ENCODE data around the gene AUTS2.

Gene AUTS2

GRCh38 chr7:69687739-69688433, 89.6 kb downstream of the AUTS2 start:
- no peak for DNase-seq (ENCODE audit: low read depth)

- DNase-seq (ENCODE audit: low read depth), result no peak
These were observed 92.1 kb downstream of the AUTS2 start for GRCh38 chr7:69690329-69690728.

DNA sequence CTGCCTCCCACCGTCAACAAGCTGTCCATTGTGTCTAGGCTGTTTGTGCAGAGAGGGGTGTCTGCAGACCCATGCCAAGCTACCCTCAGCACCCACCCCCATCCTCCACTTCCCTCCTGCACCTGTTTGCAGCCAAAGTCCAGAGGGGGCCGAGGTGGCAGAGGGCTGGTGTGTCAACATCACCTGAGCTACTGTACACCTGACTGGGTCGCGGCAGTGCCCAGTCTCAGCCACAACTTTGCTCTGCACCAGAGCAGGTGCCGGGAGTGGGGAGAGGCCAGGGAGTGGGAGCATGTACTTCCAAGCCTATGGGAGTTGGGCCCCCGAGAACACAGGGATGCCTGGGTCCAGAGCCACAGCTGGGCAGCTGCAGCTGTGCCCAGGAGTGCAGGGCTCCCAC, 93.1 kb downstream of the AUTS2 start:
- no peak for DNase-seq (ENCODE audit: low read depth)

DNA sequence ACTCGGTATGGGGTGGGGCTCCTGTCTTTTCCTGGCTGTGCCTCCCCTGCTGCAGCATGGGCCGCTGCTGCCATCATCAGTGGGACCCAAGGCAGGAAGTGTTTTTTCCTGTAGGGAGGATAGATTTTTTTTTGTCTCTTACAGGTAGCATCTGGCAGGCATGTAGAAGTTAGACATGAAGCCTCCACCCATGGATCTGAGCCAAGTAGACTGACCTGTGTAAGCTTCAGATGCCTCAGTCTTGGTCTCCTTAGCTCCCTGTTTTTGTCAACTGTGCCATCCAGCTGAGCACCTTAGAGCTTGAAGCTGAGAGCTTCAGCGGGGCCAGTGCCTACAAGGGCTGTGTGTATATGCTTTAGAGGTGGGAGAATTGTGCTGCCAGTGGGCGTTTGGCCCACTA, 93.5 kb downstream of the AUTS2 start:
- DNase-seq (ENCODE audit: low read depth), result no peak

- DNase-seq (ENCODE audit: low read depth), result no peak
These were observed 94.3 kb downstream of the AUTS2 start for GRCh38 chr7:69692611-69693010.

GRCh38 chr7:69693042-69693441, 94.8 kb downstream of the AUTS2 start:
- DNase-seq (ENCODE audit: low read depth), result no peak

DNA sequence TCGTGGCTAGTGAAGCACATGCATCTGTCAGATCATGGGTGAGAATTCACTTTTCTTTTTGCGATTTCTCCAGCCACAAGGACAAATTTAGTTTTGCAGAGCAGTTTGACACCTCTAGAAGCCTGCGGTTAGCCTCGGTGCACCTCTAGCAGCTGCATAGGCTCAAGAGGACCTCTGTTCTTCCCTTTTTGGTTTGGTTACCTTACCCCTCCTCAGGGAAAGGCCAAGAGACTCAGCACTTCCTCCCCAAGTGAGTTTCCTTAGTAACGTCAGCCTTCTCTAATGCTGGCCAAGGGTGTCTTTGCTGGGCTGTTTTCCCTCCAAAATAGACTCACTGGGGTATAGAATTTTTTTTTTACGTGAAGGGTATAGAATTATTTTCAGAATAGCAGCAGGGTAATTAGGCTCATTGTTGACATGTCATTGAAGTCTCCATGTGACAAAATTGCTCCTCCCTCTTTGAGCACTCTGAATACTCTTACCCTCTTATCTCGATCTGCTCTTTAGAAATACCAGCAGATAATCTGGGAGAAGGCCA, 97.8 kb downstream of the AUTS2 start:
- DNase-seq (ENCODE audit: low read depth), result no peak

DNA sequence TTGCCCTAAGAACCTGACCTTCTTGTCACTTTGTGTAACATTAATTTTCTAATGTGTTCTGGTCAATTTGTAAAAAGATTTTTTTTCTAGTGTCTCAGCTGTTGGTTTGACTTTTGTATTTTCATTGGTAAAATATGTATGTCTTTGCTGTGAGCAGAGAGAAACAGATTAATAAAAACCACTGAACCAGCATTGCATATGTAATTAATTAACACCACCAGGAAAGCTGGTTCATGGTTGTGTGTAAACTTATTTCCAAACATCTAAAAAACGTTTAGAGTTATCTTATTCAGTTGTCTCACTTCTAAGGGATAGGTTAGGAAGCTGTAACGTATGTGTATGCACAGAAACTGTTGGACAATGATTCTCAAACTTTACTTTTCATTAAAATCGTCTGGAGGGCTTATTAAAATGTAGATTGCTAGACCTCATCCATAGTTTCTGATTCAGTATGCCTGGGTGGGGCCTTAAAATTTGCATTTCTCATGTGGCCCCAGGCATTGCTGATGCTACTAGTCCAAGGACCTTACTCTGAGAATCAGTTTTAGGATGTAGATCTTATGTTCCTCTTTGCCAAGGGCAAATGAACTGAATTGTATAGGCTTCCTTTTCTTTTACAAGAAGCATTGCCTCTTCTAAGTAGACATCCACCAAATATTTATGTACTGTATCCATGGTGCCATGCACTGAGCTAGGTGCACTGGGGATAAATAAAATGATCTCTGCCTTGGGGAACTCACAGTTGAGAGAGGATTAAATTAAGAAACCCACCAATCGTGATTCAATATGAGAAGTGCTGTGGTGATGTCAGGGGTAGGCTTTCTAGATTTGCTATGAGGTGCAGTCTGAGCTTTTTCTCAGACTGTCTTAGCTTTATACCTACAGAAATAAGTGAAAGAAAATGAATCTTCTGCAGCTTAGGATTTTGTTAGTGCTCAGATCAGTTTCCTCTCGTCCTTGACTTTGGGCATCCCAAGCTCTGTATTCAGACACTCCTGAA, 98.7 kb downstream of the AUTS2 start:
- DNase-seq (ENCODE audit: low read depth), result no peak

DNA sequence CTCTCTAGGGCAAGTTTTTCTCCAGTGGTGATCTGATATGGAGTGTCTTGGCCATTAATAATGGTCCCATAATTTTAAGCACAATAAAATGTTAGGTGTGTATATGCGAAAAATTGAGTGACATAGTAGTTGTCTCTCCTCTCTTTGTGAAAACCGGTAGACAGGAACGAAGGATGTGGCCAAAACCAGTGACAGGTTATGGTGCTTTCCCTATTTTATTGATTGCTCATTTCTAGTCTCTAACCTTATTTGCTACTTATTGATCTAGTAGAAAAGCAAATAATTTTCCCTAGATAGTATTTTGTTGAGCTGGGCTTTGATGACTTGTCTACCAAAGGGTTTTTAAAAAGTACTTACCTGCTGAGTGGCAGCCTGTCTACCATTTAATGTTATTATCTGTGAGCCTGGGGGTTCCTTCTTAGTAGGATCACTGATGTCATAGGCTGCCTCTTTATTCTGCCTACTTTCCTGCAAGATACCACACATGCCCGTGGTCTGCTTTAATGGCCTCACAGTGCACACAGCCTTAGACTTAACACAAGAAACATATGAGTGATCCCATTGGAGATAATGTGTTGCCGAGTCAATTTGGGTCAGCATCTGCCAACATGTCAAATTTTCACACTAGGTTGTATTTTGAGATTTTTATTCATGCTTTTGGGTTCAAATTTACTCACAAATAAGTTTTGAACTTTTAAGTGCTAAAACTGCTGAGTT, 100.0 kb downstream of the AUTS2 start:
- DNase-seq (ENCODE audit: low read depth), result no peak

- no peak for DNase-seq (ENCODE audit: low read depth)
These were observed 101.7 kb downstream of the AUTS2 start for GRCh38 chr7:69699931-69700330.

DNA sequence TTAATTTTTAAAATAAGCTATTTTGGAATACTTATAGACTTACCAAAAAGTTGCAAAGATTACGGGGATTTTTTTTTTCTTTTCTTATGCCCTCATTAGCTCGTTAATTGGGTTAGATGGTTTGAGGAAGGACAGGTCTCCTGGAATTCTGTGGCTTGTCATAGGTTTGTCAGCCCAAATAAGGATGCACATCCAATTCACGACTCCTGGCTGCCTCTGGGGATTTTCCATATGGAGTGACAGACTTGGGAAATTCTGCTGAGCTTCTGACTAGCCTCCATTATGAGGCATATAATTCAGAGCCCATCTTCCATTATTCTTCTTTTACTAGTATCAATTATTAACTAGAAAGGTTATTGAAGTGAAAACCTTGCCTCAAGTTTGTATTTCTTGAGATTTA, 102.1 kb downstream of the AUTS2 start:
- DNase-seq (ENCODE audit: low read depth), result no peak

DNA sequence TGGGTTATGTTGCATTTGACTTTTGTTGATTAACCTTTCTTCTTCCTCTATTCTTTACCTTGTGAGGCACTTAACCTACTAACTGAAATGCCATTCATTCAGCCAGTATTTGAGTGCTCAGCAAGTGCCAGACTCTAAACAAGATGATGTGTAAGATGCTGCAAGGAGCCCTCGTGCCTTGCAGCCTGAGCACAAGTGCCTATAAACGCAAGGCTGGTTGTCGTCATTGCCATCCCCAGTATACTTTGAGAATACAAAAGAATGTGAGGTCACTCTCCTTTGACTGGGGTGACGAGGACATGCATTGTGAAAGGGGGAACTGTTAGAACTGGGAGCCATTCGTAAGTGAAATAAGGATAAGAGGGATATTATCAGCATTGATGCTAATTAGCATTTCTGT, 103.0 kb downstream of the AUTS2 start:
- DNase-seq (ENCODE audit: low read depth), result no peak

GRCh38 chr7:69702357-69702756, 104.1 kb downstream of the AUTS2 start:
- no peak for DNase-seq (ENCODE audit: low read depth)

GRCh38 chr7:69703099-69703498, 104.8 kb downstream of the AUTS2 start:
- no peak for DNase-seq (ENCODE audit: low read depth)

- DNase-seq (ENCODE audit: low read depth), result no peak
These were observed 107.8 kb downstream of the AUTS2 start for GRCh38 chr7:69706070-69706469.

GRCh38 chr7:69708857-69709256, 110.6 kb downstream of the AUTS2 start:
- no peak for DNase-seq (ENCODE audit: low read depth)

GRCh38 chr7:69710768-69711438, 112.6 kb downstream of the AUTS2 start:
- no peak for DNase-seq (ENCODE audit: low read depth)

DNA sequence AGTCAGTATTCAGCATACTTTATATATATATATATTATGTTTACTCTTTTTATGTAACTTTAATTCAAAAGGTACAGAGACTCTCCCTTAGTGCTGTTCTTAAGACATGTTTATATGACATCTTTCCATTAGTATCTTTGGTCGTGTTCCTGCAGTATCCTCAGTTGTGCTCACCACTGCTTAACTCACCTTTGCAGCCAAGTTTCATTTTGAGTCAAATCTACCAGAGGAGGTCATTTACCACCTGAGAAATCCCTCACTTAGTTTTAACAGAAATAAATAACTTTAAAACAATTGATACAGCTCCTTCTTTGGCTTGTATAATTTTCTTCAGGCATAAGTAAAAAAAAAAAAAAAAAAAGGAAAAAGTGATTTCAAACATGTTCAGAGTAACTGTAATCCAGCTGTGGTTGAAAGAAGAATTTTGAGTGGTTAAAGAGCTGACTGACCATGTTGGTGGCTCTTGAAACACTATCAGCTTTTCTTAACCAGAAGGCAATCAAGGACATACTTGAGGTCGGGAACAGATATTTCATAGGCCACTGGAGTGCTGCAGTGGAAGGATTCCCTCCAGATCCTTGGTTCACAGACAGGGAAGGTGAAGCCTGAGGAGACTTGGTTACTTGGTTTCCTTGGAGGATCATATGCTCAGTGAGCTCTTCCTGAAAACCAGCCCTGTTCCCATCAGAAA, 116.8 kb downstream of the AUTS2 start:
- no peak for DNase-seq (ENCODE audit: low read depth)

DNA sequence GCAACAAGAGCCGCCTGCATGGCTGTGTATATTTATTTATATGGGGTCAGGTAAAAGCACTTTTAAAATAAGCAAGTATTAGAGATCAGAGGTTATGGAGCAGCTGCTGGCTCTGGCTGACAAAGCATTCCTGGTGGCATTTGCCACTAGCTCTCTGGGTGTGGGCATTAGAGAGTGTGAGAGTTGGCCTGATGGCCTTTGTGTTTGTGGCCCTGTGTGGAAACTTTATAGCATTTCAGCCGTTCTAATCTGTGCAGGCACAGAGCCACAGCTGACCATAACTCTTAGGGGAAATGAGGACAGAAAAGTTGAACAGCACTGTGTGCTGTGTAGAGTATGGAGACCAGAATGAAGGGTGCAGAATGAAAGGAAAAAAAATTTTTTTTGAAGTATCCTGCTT, 118.9 kb downstream of the AUTS2 start:
- DNase-seq (ENCODE audit: low read depth), result no peak

DNA sequence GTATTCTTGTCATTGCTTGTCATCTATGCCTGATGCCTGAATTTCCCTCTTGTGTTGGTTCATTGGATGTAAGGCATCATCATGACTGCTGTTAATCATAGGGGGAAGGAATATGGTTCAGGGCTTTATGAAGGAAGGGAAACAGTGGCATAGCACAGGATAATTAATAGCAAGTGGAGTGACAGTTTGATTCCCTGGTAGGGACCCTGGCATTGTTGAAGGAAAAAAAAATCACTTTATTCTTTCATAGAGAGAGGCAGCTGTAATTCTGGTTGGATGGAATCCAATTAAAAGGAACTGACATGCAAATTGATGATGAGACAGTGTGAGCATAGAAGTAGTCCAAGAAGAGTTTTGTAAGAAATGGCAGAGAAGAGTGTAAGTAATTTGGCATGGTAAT, 121.4 kb downstream of the AUTS2 start:
- no peak for DNase-seq (ENCODE audit: low read depth)

DNA sequence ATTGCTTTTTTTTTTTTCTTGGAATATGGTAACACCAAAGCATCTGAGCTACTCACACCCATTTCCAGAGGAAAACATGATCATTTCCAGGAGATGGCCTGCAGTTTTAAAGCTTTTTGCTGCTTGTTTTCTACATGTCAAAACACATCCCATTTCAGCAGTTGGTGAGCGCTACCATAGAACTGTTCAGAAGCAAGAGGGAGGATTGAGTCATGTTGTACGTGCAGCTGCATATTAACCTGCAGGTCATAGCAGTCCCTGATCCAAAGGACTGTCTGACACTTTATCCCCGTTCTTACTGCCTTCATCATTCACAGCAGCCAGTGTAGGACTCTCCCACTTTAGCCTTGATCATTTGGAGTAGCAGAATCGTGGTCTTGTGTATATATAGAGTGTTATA, 124.6 kb downstream of the AUTS2 start:
- DNase-seq (ENCODE audit: low read depth), result no peak
